ENCODE measurements around the gene RNLS.

DNA sequence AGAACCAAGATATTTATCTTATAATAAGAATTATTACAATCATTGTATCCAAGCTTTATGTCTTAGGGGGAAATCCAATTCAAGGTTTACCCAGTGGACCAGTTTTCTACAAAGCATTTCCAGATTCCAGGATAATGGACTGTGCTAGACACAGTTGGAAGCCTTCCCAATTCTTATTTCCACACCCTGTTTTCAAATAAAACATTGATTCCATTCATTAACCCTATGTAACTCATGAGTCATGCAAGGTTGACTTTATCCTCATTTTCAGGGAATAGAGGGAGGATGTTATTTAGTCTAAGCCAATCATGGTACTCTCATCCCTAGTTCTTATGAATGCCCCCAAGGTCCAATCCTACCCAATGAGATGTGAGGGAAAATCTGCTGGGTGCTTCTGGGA is 145.7 kb downstream of the RNLS start:
- no peak for TF ChIP-seq POLR2A (IDR thresholded peaks at IDR 0.05; ENCODE audit: low read depth, low read length)
- no peak for TF ChIP-seq POLR2AphosphoS5 (IDR thresholded peaks at IDR 0.05; ENCODE audit: low read depth, low read length)
- no peak for TF ChIP-seq TAF1 (IDR thresholded peaks at IDR 0.05; ENCODE audit: borderline replicate concordance, low read depth, low read length)
